GM04504 (cell line): ENCODE results near the gene MYLK.
"Not testable (repeated sequence)": the region's sequence is repeated elsewhere in the genome, so short reads cannot be mapped to it uniquely, and the experiment has no call there.

Experiments
- DNase-seq: peaks from one replicate; pipeline ENCODE4 v3.0.0-alpha.2; 2012; ENCODE audit warnings: low read depth

MYLK gene

DNA sequence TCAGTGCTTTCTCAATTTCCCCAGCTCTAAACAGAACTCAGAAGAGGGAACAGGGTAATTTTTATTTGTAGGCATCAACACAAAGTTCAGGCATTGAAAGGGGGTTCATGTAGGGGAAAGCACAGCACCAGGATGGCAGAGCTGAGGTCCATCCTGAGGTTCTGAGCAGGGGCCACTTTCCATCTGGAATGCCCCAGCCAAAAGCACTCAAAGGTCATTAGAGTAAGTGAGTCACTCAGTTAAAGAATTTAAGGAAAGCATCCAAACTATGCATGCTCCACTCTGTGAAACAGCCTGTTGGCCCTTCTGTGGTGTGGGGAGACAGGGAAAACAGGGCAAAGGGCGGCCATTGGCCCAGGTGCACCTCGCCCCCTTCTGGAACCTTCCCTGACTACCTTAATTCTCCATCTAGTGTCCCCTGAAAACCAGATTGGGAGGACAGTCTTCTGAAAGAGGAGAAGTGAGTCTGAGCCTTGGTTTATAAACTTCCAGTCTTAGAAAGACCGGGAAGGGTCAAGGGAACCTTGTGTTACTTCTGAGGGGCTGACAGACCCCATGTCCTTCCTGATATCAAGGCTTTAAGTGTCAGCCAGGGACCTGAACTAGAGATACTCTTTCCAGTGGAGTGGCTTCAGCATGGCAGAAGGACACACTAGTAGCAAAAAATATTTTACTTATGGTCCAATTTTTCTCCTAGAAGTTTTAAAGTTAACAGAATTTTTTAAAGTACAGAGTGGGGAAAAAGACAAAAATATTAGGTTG is 133.3 kb downstream of the MYLK start:
- DNase-seq = peak; percentile 74

DNA sequence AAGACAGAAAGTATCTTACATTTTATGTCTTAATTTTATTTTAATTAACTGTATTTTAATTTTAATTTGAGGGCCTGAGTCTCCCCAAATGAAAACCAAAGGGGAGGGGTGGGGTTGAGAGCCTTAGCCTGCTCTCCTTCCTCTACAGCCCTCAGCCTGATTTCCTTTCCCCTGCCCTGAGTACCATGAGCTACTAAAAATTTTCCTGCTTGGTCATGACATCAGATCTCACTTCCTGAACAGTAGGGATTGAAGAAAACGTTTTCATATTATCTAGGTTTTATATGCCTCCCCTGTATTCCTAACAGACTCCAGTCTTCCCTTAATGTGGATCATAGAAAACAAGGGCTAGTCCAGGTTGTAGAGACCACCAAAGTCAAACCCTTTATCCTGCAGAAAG is 133.9 kb downstream of the MYLK start:
- DNase-seq = no peak

GRCh38 chr3:123749711-123750110 is 134.4 kb downstream of the MYLK start:
- DNase-seq = peak; percentile 86

DNA sequence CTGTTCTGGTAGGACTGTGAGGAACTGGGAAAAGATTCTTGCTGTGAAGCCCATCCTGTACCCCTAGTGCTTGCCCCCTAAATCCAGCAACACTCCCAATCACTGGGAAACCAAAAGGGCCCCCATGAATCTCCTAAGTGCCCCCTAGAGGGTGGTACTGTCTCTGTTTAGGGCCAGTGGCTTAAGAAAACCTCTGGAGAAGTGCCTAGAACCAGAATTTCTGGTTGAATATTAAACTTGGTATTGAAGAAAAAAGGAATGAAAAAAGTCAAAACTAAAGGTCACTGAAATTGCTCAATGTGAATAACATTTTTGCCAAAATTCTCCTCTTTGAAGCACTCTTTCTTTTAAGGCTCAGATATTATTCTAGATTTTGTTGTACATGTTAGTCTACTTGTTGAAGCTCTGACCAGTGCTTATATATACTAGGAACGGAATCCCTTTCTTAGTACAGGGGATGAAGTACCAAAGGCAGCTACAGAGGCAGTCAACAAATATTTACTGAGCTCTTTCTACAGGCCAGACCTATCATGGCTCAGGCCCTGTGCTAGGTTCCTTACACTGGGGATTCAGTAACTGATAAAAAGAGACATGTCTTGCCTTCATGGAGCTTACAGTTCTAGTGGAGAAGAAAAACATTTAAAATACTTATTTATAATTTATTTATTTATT is 138.8 kb downstream of the MYLK start:
- no peak for DNase-seq

DNA sequence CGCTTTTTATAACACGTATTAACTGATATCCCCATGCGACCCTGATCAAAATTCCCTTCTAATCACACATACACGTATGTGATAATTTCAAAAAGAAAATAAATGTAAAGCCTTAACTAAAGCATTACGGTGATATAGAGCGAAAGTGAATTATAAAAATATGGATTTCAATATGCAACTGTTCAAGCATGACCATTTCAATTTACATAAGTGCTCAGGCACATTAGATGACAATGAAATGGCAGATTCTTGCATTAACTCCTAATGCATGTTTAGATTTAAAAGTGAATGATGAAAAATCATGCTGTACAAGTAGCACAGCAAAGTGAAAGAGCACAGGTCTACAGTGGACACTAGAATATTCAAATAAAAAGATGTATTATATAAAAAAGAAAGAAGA is 140.1 kb downstream of the MYLK start:
- no peak for DNase-seq

- peak; percentile 43 for DNase-seq
Measured at GRCh38 chr3:123743121-123743520, 141.0 kb downstream of the MYLK start.

DNA sequence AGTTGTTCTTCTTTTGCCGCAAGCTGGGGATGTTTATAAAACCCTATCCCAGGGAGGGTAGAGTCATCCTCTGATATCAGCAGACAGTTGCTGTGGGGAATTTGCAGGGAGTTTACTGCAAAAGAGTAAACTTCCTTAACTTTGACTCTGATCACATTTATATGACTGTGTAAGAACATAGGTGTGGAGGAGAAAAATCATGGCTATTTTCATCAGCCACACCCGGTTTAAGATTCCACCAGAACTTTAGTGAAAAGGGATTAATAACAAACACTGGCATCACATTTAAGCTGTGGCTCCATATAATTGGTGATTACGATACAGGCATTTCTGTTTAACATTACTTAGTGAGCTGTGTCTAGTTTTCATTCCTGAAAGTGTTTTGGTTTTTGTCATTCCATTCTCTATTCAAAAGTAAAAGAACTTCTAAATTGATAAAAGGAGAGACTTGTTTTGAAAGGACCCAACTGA is 143.1 kb downstream of the MYLK start:
- DNase-seq = no peak

DNA sequence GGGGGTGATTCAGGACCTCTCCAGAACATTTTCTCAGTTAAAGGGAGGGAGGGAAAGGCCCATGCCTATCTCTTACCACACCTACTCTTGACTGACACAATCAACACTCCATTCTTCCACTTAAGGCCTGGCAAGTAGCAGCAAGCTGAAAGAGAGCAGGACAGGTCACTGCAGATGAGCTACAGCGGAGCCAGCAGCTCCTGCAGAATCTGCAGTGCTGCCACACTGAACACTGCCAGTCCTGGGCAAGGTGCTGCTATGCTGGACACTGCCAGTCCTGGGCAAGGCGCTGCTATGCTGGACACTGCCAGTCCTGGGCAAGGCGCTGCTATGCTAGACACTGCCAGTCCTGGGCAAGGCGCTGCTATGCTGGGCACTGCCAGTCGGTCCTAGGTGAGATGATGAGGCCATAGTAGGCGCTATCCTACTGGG is 143.7 kb downstream of the MYLK start:
- DNase-seq = no peak

DNA sequence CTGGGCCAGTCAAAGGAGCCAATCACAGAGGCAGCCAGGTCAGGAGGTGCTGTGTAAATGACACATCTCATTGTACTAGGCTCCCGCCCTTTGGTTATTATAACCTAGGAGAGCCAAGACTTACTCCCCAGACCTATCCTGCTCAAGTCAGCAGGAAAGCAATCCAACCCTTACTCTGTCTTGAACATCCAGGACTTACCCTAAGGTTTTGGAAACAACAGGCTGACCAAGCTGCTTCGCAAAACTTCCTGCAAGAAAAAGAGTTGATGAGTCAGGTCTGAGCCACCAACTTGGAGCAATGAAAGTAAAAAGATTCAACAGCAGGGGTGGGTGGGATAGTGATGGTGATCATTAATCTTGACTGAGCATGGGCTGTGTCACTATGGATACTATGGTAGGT is 144.4 kb downstream of the MYLK start:
- DNase-seq = peak; percentile 61

DNA sequence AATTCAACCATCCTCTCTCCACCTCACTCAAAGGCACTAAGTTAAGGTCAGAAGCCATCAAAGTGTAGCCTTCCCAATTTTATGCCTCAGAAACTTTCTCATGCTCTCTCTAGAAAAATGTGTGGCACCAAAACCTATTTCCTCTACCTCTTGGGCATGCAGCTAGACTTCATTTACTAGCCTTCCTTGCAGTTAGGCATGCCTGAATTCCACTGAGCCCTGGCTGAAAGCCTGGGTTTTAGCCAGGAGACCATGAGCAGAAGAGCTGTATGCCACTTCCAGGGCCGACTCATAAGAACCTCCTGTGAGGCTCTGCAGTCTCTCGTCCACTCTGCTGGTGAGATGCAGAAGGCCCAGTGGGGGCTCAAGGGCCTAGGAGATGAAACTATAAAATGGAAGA is 145.0 kb downstream of the MYLK start:
- DNase-seq = no peak

- not testable (repeated sequence) for DNase-seq
Measured at GRCh38 chr3:123738522-123738921, 145.6 kb downstream of the MYLK start.

DNA sequence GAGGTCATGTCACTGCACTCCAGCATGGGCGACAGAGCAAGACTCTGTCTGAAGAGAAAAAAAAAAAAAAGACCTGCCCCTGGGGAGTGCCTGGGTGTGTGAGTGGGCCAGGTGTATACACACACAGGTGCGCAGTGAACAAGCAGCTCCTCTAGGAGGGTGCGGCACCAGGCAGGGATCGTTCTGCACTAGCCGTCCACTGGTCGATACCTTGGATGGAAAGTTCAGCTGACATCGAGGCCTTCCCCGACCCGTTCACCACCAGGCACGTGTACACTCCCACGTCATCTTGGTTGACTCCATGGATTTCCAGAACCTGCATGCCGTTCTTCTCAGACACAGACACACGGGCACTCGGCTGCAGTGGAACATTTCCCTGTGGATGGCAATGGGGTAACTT is 147.0 kb downstream of the MYLK start:
- no peak for DNase-seq

DNA sequence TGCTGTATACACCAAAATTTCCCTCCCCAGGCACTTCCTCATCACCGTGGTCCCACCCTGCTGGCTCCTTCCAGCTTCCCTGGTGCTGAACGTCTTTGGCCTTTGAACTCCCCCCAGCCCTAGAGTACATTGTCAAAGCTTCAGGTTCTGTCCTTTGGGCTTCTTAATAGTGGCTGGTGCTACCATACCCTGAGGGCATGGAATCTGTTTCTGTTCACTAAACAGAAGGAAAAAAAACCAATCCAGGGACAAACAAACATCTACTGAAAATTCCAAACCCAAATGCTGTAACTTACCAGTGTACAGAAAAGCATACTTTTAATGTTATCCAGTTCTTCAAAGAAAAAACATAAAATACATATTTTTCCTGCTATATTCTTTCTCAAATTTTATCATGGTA is 148.7 kb downstream of the MYLK start:
- DNase-seq = no peak

- DNase-seq = no peak
Measured at GRCh38 chr3:123734527-123734902, 149.6 kb downstream of the MYLK start.

DNA sequence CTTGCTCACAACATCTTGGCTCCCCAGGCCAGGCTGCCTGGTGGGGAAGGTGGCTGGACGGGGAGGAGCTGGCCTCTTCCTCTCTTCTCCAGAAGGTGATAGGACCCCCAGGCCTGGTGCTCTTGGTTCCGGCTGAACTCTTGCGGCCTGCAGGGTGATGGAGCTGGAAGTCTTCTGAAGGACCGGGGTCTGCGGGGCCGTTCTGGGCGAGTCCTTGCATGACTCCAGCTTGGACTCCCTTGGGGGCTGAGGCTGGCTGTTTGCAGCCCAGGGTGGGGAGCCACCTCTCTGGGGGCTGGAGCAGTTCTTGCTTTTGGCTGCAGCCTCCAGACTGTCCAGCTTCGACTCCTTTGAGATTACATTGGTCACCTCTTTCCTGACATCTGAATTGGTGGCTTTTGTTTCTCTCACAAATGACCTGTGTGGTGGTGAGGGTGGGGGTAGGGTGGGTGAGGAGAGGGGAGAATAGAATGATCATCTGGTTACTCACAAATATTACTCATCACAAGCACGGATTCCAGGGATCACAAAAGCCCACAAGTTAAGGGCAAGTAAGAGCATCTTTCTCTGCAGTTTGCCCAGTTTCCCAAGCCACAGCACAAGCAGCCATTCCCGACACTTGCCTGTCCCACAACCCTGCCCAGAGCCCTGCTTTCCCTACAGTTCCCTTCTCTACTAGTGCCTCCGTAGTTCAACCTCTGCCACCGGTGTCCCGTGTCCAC is 150.2 kb downstream of the MYLK start:
- peak; percentile 75 for DNase-seq

GRCh38 chr3:123733341-123733740 is 150.8 kb downstream of the MYLK start:
- DNase-seq = no peak

GRCh38 chr3:123732447-123732846 is 151.7 kb downstream of the MYLK start:
- DNase-seq = no peak

DNA sequence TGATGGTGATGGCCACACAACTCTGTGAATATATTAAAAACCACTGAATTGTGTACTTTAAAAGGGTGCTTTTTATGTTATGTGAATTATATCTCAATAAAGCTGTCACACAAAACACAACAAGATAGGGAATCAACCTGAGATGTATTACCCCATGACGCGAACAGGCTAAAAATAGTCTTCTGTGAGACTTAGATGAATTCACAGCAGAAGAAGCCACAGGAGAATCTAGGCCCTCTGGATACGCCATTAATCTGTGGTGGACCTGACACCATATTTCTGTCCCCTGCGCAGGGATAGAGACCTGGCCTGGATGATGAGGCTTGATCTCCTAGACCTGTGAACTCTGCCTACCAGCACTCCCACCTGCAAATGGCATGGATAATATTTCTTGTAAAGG is 153.3 kb downstream of the MYLK start:
- DNase-seq = no peak

DNA sequence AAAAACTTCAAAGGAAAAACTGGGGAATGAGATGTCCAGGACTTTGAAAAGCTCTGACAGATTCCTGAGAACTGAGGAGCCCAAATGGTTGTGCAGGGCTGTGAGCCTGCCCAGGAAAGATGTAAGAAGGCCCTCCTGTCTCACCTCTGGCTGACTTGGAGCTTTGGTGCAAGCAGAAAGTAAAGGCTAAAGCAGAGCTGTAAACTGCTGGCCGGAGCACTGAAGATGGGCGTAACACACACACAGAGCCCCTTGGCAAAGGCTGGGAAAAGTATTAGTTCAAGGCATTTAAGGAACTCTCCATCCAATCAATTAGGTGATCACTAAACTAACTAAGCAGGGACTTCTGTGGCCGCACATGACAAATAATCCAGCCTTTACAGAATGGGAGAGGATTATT is 155.1 kb downstream of the MYLK start:
- DNase-seq = no peak

DNA sequence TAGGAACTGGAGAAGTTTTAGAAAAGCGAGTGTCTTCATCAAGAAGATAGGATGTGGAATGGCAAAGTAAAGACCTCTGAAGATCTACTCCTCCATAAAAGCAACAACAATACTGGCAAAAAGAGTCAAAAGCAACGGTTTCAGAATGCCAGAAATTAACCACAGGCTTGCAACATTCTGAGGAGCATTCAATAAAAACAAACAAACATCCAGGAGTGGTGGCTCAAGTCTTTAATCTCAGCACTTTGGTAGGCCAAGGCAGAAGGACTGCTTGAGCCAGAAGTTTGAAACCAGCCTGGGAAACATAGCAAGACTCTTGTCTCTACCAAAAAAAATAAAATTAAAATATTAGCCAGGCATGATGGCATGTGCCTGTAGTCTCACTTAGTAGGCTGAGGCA is 156.1 kb downstream of the MYLK start:
- DNase-seq = no peak

GRCh38 chr3:123725652-123726400 is 158.3 kb downstream of the MYLK start:
- DNase-seq = no peak

GRCh38 chr3:123724306-123724705 is 159.8 kb downstream of the MYLK start:
- no peak for DNase-seq
